ENCODE results near the gene C2orf80.
"Not testable (repeated sequence)": the region's sequence is repeated elsewhere in the genome, so short reads cannot be mapped to it uniquely, and the experiment has no call there.

C2orf80 gene

DNA sequence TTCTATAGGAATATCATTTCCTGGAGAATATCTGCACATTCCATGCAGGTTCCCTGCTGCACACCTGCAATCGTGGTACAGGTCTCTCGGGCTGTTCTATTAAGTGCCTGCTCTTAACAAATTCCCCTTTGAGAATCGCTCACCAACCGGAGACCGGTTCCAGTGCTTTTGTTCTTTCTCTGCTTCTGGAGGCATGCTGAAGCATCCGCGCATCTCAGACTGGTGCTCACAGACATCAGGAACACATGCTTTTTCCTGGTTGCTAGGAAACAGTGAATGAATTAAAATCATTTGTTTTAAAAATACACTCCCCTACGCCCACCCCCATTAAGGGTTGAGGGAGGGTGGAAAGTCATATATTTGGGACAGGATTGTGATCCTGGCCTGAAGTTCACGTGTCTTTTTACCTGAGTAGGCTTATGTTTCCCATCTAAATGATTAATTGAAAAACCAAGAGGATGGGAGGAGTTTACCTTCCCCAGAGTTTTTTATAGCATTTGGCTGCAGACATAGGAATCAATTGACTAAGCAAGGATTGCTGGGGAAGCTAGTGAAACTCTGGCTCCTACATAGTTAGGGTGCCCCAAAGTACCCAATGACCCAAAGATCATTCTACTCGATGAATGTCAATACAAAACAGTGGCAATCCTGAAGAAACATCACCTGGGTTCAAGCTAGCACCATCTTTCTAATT is at the start of gene C2orf80:
Gene C2orf80, minus strand, starts transcription at position 221 of the 694 bp plus-strand sequence. CDS start 3,044 bp downstream, outside the sequence.
- DNase-seq (ENCODE audit: low spot score), result no peak

DNA sequence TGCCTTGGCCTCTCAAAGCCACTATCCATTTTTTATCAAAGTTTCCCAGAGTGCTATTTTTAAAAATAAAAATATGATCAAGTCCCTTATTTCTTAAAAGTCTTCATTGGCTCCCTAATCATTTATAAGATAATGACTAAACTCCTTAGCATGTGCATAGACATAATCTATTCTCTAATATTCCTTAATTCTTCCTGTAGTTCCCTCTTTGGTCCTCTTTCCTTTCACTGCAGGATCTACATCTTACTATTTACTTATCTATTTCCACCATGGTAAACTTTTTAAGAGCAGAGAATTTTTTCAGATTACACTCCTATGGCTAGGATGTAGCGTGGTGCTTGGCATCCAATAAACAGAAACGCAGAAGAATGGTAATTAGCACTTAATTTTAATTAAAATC is 46.0 kb upstream of the C2orf80 start:
- no peak for DNase-seq (ENCODE audit: low spot score)

DNA sequence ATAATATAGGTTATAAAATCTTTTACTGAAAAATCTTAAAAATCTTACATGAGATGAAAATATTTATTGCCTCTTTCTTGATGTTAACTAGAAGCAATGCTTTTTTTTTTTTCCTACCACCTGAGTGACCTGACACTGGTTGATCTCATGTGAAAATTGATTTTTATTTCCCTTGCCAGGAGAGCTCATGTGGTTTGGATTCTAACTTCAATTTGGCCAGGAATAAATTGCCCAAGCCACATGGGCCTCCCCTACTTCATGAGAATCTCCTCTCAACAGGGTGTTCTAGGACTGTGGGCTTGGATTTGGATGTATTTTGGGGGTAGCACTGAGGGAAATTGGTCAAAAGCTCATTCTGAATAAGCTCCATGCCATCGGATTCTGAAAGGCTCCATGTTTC is 45.0 kb upstream of the C2orf80 start:
- no peak for DNase-seq (ENCODE audit: low spot score)

DNA sequence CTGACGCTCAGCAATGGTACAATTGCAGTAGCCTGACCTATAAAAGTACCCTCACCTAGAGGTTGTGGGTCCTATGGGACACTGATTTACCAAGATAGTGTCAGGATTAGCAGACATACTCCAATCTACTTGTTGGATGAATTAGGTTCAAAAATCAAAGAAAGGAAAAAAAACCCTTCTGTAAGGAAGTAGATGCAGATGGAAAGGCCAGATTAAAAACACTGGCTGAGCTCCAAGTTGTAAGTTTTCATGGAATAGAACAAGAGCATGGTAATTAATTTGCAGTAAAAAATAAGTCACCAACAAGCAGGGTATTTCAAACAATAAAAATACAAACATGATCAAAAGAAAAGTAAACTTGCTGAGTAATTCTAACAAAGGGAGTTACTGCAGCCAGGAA is 38.6 kb upstream of the C2orf80 start:
- no peak for DNase-seq (ENCODE audit: low spot score)

DNA sequence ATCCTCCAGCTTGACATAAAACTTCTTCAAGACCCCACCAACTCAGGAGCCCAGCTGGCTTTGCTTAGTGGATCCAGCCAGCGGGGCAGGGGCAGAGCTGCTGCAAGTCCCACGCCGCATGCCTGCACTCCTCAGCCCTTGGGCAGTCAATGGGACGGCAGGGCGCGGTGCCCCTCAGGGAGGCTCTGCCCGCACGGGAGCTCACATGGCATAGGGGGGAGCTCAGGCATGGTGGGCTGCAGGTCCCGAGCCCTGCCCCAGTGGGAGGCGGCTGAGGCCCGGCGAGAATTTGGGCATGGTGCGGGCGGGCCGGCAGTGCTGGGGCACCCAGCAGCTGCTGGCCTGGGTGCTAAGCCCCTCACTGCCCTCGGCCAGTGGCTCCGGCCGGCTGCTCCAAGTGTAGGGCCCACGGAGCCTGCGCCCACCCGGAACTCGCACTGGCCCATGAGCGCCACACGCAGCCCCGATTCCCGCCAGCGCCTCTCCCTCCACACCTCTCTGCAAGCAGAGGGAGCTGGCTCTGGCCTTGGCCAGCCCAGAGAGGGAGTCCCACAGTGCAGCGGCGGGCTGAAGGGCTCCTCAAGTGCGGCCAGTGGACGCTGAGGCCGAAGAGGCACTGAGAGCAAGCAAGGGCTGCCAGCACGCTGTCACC is 37.9 kb upstream of the C2orf80 start:
- DNase-seq (ENCODE audit: low spot score), result no peak

DNA sequence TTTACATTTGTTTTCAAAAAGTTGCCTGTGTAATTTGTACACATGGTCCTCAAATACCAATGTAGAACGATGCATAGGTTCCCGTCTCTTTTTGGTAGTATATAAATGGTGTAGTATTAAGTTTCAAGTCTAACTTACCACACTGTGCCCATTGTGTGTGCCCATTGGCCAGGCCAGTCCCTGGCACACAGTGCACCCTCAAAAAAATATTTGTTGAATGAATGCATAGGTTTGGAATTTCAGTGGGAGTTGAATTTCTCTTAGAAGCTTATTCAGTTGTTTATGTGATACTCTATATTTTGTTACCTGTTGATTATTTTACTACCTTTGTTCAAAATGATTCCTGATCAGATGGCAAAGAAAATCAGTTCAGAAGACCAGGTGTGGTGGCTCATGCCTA is 35.0 kb upstream of the C2orf80 start:
- no peak for DNase-seq (ENCODE audit: low spot score)

DNA sequence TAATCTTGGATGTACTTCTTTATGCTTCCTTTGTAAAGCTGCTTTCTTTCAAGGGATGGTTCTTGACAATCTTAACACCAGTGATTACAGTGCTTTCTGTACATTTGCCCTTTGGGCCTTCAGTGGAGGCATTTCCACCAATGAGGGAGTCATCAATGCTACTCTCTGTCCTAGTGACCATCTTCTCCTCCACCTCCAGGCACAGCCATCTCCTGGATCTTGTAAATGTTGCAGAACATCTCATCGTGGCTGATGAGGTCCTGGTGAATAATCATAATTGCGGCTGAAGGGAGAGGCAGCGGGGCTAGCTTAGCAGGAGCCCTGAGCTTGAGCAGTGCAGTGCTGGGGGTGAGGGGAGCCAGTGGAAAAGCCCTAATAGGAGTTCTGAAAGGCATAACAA is 32.5 kb upstream of the C2orf80 start:
- DNase-seq (ENCODE audit: low spot score), result no peak

DNA sequence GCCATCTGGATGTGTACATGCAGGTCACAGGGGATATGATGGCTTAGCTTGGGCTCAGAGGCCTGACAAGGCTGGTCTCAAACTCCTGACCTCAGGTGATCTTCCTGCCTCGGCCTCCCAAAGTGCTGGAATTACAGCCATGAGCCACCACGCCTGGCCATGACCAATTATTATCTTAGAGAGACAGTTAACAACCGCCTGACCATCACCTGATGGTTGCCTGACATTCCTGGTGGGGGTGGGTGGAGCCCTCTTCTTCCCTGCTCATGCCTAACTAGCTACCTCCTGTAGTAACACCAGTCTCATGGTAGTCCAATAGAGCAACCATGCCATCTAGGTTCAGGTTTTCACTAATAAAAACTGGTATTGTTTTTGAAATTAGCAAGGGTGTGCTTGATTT is 32.0 kb upstream of the C2orf80 start:
- not testable (repeated sequence) for DNase-seq (ENCODE audit: low spot score)

DNA sequence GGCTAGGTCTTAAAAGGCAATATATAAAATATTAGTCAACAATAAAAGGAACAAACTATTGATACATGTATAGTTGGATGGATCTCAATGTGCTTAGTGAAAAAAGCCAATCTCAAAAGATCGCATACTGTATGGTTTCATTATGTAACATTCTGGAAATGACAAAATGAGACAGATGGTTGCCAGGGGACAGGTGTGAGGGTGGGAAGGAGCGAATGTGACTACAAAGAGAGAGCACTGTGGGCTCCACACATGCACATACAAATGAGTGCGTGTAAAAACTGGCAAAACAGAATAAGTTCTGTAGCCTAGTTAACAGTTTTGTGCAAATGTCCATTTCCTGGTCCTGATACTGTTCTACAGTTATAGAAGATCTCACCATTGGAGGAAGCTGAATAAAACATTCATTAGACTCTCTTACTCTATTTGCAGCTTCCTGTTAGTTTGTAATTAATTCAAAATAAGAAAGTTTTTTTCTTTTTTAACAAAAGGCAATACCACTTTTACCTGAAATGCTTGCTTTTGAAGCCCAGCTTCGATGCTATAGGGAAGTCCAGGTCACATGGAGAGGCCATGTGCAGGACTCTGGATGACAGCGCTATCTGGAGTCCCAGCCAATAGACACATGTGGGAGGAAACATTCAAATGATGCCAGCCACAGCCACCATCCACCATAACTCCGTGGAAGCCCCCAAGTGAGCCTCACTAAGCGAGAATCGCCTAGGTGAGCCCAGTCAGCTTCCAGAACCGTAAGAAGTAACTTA is 21.0 kb upstream of the C2orf80 start:
- DNase-seq (ENCODE audit: low spot score), result no peak

DNA sequence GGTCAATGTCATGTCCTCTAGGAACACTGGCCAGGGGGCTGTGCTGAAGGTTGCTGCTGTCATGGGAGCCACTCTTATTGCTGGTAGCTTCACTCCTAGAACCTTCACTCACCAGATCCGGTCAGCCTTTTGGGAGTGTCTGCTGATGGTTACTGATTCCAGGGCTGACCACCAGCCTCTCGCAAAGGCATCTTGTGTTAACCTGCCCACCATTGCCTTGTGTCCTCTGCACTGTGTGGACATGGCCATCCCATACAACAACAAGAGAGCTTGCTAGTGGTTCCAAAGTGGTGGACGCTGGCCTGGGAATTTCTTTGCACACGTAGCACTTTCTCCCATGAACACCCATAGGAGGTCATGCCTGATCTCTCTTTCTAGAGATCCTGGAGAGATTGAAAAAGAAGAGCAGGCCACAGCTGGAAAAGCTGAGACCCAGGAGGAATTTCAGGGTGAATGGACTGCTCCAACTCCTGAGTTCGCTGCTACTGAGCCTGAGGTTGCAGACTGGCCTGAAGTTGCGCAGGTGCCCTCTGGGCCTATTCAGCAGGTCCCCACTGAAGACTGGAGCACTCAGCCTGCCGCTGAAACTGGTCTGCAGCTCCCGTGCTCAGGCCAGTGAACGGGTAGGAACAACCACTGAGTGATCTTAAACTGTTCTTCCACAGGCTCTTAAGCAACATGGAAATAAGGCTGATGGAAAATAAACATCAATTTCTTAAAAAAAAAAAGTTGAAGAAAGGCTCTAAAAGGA is 18.7 kb upstream of the C2orf80 start:
- no peak for DNase-seq (ENCODE audit: low spot score)

DNA sequence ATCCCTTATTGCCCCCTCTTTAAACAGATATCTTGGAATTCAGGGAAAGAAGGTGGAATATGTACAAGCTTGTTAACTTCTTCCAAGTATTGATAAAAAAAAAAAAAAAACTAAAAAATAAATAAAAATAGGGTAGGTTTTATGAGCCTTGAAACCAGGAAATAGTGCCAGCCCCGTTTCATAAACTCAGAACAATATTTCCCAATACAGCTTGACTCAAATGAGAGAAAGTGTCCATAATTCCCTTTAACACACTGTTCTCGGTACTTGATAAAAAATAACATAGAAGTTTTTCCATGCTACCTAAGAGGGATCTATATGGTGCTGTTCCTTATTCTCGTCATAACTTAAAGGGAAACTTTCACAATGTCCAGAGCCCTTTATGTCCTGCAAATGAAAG is 17.9 kb upstream of the C2orf80 start:
- DNase-seq (ENCODE audit: low spot score), result no peak

DNA sequence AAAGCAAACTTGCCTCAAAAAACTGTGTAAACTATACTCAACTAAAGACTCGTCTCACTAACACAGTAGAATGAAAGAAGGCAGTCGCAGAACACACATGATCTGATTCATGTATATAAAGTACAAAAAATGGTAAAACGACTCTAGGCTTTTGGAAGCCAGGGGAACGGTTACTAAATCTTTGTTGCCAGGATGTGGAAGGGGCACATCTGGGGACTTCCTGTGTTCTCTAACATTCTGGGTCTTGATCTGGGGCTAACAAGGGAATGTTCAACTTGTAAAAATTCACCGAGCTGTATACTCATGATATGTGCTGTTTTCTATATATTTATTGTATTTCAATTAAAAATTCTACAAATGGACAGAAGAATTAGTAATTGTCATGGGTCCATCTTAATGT is 14.3 kb upstream of the C2orf80 start:
- no peak for DNase-seq (ENCODE audit: low spot score)

DNA sequence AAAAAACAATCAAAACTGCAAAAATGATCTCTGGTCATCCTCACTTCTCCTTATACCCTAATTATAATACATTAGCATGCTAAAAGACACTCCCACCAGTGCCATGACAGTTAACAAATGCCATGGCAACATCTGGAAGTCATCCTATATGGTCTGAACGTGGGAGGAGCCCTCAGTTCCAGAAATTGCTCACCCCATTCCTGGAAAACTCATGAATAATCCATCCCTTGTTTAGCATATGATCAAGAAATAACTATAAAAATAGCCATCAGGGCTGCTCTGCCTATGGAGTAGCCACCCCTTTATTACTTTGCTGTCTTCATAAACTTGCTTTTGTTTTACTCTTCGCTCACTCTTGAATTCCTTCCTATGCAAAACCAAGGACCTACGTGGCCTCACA is 5.7 kb upstream of the C2orf80 start:
- DNase-seq (ENCODE audit: low spot score), result no peak

DNA sequence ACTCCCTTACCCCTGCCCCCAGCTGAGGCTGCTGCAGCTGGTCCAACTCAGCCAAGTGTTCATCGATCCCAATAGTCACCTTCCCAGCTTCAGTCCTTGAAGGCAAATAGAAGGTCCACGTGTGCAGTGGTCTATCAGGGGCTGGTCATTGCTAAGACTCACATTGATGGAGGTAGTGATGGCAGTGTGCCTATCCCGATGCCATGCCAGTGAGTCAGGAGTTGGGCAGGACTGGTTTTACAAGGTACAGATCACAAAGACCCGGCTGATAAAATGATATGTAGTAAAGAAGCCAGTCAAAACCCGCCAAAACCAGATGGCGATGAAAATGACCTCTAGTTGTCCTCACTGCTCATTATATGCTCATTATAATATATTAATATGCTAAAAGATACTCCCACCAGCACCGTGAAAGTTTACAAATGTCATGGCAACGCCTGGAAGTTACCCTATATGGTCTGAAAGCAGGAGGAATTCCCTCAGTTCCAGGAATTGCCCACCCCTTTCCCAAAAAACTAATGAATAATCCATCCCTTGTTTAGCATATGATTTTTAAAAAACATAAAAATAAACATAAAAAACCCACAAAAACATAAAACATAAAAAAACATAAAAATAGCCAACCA is 2.9 kb upstream of the C2orf80 start:
- DNase-seq (ENCODE audit: low spot score), result no peak

DNA sequence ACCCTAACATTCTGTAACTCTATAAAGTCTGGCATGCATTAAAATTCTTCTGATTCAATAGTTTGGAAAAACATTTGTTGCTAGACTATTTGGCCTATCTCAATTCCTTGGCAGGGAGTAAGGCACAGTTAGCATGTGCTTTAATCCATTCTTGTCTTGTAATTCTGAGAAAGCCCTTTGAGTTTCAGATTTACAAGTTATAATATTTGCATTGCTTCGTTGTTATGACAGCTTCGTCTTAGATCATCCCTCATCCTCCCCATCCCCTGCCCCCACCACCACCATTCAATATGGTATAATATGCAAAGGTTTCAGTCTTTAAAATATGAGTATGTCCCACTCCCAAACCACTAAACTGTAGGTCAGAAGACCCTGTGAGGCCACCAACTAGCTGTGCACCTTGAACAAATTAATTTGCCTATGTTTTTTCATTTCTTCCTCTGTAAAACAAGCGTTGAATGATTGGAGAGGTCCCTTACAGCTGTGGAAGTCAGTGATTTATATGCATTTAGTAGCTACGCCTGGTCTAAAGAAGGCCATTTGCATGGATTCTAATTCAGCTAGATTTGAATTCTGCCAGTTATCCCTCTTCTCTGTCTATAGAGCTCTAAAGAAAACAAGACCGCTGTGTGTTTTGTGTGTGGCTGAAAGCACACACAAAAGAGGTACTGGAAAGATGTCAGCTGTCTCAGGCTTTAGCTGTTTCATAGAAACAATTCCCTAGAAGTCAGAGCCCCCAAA is 591 bp downstream of the C2orf80 start:
- DNase-seq (ENCODE audit: low spot score), result no peak

DNA sequence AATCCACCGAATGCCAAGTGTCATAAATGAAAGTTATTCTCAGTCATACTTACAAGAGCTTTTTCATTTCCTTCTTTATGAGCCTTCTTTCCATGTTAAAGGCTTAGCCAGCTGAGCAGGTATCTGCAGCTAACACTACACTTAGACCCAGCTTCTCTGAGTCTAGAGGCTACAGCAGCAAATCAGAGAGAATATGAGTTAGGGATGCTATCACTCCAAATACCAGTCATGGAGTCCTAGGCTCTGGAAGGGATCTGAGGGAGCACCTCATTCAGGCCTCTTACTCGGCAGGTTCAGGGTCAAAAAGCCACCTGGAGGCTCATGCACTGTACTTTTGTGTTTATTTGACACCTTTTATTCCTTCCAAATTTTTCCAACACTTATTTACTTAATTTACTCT is 2.9 kb downstream of the C2orf80 start:
- no peak for DNase-seq (ENCODE audit: low spot score)

DNA sequence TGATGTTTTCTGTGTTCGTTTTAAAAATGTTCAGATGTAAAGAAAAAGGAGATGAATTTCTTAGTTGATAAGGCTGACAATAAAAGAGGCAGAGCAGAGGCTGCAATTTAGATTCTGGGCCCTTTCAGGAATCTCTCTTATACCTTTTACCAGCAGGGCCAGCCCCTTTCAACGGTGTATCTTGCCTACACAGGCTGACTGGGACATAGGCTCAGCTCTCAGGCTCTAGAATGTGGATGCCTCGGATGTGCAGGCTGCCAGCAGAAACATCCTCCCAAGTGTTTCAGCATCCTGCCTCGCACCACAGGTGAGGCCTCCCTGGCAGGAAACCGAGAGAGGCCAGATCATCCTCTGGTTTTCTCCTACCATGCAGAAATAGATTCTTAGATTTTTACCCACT is 3.4 kb downstream of the C2orf80 start:
- no peak for DNase-seq (ENCODE audit: low spot score)

DNA sequence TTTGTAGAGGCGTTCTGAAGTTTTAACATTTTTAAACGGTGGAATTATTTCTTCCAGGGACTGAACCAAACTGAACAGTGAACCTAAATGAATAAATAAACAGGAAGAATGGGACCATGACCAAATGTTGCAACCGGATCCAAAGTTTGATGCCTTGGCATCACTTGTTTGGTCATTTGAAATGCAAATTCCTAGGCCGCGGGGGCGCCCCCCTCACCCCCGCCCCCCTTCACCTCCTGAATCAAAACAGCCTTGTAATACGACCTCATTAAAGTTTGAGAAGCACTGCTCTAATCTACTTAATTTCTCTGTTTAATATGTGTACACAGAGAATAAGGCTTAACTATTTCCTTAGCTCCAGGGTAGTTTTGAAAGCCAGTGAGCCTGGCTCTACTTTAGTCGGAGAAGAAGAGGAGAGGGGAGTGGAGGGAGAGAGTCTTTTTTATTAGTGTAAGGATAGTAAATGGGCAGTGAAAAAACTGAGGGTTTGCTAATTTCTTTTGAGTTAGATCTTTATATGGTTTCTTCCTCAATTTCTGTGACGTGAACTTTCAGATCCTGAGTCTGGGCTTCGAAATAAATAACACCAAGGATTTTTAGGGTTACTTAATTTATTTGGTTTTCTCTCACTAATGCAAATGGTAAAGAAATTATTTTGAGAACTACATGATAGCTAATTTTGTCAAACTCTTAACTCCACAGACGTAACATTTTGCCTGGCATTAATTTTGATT is 5.7 kb downstream of the C2orf80 start:
- DNase-seq (ENCODE audit: low spot score), result no peak

DNA sequence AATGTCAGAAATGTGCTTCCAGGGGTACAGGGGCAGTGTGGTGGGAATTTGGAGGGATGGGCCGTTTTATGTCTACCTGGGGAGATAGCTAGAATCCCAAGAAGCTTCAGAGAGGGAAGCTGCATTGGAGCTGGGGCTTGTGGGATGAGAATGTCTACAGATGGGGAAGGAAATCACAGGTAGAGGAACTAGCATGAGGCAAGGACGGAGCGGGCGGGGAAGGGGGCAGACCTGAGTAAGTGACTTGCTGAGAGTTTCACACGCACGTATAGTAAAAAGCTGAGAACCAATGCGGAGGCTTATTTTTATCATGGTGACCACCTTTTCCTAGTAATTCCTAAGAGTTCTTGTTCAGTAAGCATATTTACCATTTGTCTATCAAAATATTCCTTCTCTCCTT is 6.3 kb downstream of the C2orf80 start:
- DNase-seq (ENCODE audit: low spot score), result no peak

DNA sequence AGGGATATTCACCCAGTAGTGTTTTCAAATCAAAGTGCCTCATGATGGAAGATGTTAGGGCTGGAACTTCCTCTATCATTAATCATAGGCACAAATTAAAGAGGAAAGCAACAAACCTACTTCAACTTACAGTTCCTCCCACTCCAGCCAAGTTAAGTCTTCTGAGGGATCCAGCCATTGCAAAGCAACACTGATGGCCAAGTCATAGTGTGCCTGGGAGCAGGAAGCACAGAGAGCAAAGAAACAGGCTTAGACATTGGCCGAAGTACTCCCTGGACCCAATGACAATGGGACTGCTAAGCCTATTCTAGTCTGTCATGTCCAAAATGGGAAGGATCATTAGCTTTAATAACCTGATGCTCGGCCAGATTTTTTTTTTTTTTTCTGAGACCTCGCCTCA is 7.0 kb downstream of the C2orf80 start:
- no peak for DNase-seq (ENCODE audit: low spot score)

Measured in ecto neural progenitor cell (in vitro differentiated cells).